HepG2 (cell line): Measurements from ENCODE around the gene CNTROB.

ENCODE experiments used
- EED ChIP-seq: sonication (generic); formaldehyde crosslinking; IDR thresholded peaks from 2 replicates; pipeline ENCODE4 v1.5.0; 2020; ENCODE audit warnings: mild to moderate bottlenecking, missing genetic modification reagents
- SNAI1 ChIP-seq: sonication (generic); formaldehyde crosslinking; IDR thresholded peaks from 2 replicates; pipeline ENCODE4 v1.5.0; 2020; ENCODE audit warnings: mild to moderate bottlenecking, missing genetic modification reagents, borderline replicate concordance

DNA sequence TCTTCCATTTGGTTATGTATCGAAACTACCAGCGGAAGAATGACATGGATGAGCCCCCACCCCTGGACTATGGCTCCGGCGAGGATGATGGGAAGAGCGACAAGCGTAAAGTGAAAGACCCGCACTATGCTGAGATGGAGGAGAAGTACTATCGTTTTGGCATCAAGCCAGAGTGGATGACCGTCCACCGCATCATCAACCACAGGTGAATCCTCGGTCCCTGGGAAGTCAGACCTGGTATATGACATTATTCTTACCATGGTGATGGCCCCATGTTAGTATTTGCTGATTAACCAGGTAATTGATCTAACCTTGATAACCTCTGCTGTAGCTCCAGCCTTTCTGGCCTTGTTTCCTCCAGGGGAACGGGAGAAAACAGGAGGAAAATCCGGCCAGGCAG, 34.9 kb upstream of the CNTROB start:
- no peak for TF ChIP-seq EED (CRISPR knock-in tag)
- TF ChIP-seq SNAI1 (CRISPR knock-in tag), result no peak
